AG04449 (cell line): ENCODE measurements around the gene EXT2.

Experiments used
- CTCF ChIA-PET: fragments of 350-600 bp; formaldehyde crosslinking; extraction: SDS; loops from one replicate; lab custom pipeline; 2021; ENCODE audit warnings: antibody characterized with exemption; lab: Yijun Ruan, JAX
- POLR2A ChIA-PET: fragments of 400-600, 350-600 bp; formaldehyde crosslinking; extraction: SDS; loops from one replicate; lab custom pipeline; 2020; ENCODE audit warnings: antibody characterized with exemption, inconsistent platforms; lab: Yijun Ruan, JAX
- DNase-seq: peaks from one replicate; pipeline ENCODE4 v3.0.0-alpha.2; 2010; ENCODE audit warnings: low read depth, low spot score
- H3K4me3 ChIP-seq: 2 replicates; pipeline ENCODE4 v1.5.1; 2011; ENCODE audit warnings: low read depth, mild to moderate bottlenecking, control low read depth, low read length
- CTCF ChIP-seq: IDR thresholded peaks from one replicate; pipeline ENCODE4 v1.5.1; 2011; ENCODE audit warnings: mild to moderate bottlenecking, moderate library complexity, low read length, control low read depth, inconsistent platforms; ENCODE audit not compliant: insufficient read depth; ENCODE audit errors: missing control alignments

Gene EXT2

DNA sequence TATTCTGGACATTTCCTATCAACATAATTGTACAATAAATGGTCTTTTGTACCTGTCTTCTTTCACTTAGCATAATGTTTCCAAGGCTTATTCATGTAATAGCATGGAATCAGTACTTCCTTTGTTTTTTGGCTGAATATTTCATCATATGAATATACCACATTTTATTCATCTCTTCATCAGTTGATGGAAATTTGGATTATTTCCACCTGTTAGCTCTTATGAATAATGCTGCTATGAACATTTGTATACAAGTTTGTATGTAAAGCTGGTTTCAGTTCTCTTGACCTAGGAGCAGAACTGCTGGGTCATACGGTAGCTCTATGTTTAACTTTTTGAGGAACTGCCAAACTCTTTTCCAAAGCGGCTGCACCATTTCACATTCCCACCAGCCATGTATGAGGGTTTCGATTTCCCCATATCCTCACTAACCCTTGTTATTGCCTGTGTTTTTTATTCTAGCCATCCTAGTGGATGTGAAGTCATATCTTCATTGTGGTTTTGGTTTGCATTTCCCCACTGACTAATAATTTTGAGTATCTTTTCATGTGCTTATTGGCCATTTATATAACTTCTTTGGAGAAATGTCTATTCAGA is 20.9 kb downstream of the EXT2 start:
- CTCF ChIA-PET = interaction anchor here (1.2 to 4.9 kb wide), 5 partner anchors 10 to 22 kb away, joined by 3 to 27 read pairs (median 19); partner anchors contain the start of gene EXT2
- DNase-seq = no peak
- TF ChIP-seq CTCF = no peak
- POLR2A ChIA-PET = no interaction called here
- no peak overlapping the region for H3K4me3 ChIP-seq

DNA sequence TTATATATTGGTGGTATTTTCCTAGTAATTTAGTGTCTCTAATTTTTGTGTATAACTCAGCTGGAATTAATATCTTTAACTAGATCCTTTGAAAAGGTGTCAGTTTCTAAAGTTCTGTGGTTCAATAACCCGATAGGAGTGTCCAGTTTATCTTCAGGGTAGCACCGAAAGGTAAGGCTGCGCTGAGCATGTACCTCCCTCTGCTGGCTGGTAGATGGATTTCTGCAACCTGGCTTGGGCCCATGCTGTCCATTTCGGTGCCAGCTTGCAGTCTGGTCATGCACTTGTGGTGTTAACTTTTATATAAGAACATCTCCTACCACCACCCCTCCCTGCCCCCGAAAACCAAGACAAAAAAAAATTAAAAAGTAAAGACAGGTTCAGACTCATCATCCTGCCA is 24.7 kb downstream of the EXT2 start:
- ChIA-PET CTCF (interaction anchor here (0.8 to 7.4 kb wide), 11 partner anchors 10 to 463 kb away, joined by 3 to 53 read pairs (median 4); partner anchors contain the start of gene EXT2), POLR2A (no interaction called here)
- H3K4me3 ChIP-seq = no peak overlapping the region
- peak; percentile 20 for TF ChIP-seq CTCF
- DNase-seq = no peak

GRCh38 chr11:44125598-44125997 is 30.1 kb downstream of the EXT2 start:
- POLR2A ChIA-PET = no interaction called here
- no peak overlapping the region for H3K4me3 ChIP-seq
- TF ChIP-seq CTCF = no peak
- CTCF ChIA-PET = interaction anchor here (0.9 to 7.4 kb wide), 7 partner anchors 7 to 410 kb away, joined by 3 to 53 read pairs (median 3); no protein-coding TSS in a partner anchor
- no peak for DNase-seq

DNA sequence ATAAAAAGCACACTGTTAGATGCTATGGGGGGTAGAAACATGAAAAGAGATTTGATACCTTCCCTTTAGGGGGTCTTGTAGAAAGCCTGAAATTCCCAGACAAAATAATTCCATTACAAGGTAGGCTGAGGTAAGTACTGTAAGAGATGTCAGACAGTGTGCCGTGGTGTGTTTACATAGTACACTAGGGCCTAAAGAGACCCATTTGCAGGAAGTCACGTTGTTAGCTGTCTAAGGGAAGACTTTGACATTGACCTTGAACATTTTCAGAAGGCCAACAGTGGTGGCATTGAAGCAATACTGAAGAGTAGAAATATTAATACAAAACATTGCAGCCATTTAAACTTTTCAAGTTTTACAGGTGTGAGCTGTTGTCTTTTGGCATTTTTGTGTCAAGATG is 30.8 kb downstream of the EXT2 start:
- POLR2A ChIA-PET = interaction anchor here (0.6 kb wide), 1 partner anchor 1088 kb away, joined by 3 read pairs; no protein-coding TSS in a partner anchor
- H3K4me3 ChIP-seq = no peak overlapping the region
- no peak for DNase-seq
- TF ChIP-seq CTCF = no peak
- CTCF ChIA-PET = interaction anchor here (0.9 to 7.4 kb wide), 7 partner anchors 6 to 410 kb away, joined by 3 to 53 read pairs (median 4); no protein-coding TSS in a partner anchor

DNA sequence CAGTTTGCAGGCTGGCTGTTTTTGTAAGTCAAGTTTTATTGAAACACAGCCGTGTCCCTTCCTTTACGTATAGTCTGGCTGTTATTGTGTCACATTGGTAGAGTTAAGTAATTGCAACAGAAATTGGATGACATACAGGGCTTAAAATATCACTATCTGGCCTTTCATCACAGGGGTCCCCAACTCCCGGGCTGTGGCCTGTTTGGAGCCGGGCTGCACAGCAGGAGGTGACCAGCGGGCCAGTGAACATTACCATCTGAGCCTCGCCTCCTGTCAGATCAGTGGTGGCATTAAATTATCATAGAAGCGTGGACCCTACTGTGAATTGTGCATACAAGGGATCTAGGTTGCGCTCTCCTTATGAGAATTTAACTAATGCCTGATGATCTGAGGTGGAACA is 31.7 kb downstream of the EXT2 start:
- no peak overlapping the region for H3K4me3 ChIP-seq
- ChIA-PET POLR2A (no interaction called here), CTCF (interaction anchor here (0.5 to 1.8 kb wide), 6 partner anchors 10 to 408 kb away, joined by 3 to 5 read pairs (median 4); no protein-coding TSS in a partner anchor)
- TF ChIP-seq CTCF = no peak
- no peak for DNase-seq

GRCh38 chr11:44128729-44129128 is 33.3 kb downstream of the EXT2 start:
- DNase-seq = no peak
- ChIA-PET POLR2A (no interaction called here), CTCF (interaction anchor here (1.2 kb wide), 1 partner anchor 19 kb away, joined by 5 read pairs; no protein-coding TSS in a partner anchor)
- no peak overlapping the region for H3K4me3 ChIP-seq
- no peak for TF ChIP-seq CTCF
